Stimulated activated CD8-positive, alpha-beta memory T cell treated with anti-CD3 and anti-CD28 coated beads, Interleukin-4, amount 100 ng/mL, for 48 hours (primary cell): ENCODE measurements around the gene HYAL2.

Experiments used
- DNase-seq: peaks from one replicate; pipeline ENCODE4 v3.0.0-alpha.2; 2020

The HYAL2 gene

DNA sequence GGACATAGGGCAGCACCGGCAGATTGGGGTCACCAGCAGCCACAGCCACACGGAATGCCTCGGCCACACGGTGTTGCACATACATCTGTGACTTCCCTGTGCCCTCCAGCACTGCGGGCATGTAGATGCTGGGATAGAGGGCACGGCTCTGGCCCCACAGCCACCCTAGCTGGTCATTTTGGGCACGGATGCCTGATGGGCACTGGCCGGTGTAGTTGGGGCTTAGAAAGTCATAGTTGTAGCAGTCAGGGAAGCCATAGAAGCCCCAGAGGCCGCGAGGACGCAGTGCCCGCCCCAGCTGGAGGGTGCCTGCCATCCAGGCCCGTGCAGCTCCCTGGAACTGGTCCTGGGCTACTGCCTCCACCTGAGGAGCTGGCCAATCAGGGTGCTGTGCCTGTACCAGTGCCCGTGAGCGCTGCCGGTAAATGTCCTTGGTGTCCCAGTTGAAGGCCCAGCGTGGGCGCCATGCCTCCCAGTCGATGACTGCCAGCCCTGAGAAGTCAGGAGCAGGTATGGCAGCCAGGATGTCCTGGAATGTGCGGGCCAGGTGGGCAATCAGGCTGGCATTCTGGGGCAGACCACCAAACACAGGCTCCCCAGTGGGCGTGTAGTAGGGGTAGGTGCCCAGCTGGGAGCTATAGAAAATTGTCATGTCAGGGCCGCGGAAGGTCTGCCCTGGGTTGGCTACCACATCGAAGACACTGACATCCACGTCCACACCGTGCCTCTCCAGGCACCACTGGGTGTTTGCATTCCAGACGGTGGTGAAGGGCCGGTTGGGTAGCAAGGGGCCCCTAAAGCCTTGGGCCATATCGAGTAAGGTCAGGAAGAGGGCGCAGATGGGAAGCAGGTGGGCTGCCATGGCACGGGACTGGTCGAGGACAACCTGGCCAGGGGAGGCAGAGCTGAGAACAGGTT is 20.2 kb downstream of the HYAL2 start:
- no peak for DNase-seq

DNA sequence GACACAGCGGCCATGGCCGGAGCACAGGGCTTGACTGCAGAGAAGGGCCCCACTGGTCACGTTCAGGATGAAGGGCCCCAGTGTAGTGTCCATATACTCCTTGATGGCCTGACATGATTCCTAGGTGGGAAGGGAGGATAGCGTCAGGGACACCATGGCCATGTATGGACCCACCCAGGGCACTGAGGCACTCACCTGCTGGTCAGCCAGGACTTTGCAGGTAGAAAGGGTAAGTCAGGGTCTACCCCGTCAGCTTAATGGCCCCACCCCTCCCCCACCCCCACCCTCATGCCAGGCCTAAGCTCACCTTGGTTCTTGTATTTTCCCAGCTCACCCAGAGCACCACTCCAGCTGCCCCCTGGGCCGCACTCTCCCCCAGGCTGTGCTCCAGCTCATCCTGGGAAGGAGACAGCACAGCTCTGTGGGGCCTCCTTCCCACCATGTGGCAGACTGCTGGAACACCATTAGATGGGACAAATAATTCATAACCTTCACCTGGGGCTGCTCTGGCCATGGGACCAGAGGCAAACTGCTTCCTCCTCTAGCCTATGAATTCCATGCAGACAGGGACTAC is 21.8 kb downstream of the HYAL2 start:
- DNase-seq, result no peak

DNA sequence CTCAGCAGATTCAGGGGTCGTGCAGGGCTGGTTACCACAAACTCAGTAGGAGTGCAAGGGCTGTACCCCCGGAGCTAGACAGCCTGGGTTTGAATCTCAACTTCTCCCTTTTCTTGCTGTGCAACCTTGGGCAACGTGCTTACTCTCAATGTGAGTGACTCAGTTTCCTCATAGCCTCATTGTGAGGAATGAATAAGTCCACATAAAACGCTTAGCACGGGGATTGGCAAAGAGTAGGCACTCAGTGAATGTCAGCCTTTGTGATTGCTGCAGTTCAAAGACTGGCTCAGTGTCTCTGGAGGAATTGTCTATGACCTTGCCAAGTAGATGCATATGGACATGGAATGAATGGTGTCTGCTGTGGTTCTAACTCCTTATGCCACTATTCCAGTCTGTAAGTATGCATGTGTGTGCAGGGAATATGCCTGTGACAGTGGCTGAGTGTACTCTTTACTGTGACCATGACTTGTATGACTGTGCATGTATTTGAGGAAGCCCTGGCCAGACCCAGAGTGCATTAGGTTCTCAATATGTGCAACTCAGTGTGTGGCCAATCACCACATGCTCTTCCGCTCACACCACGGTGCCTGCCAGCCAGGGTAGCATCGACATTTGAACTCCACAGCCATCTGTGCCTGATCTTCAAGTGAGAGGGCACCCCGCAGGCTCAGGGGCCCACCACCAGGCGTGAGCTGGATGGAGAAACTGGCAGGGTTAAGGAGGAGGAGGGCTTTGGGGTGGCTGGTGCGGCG is 22.4 kb downstream of the HYAL2 start:
- no peak for DNase-seq

DNA sequence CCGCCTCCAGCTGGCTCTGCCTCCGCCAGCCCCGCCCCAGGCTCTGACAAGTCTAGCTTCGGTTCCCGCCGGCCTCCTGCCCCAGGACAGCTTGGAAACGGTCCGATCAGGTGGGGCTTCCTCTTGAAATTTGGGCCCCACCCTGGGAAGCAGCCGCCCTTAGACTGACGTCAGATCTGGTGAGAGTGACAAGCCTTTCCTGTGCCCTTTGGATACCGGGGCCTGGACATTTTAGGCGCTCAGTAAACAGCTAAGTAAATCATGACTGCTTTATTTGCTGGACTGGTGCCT is 23.0 kb downstream of the HYAL2 start:
- DNase-seq, result no peak

DNA sequence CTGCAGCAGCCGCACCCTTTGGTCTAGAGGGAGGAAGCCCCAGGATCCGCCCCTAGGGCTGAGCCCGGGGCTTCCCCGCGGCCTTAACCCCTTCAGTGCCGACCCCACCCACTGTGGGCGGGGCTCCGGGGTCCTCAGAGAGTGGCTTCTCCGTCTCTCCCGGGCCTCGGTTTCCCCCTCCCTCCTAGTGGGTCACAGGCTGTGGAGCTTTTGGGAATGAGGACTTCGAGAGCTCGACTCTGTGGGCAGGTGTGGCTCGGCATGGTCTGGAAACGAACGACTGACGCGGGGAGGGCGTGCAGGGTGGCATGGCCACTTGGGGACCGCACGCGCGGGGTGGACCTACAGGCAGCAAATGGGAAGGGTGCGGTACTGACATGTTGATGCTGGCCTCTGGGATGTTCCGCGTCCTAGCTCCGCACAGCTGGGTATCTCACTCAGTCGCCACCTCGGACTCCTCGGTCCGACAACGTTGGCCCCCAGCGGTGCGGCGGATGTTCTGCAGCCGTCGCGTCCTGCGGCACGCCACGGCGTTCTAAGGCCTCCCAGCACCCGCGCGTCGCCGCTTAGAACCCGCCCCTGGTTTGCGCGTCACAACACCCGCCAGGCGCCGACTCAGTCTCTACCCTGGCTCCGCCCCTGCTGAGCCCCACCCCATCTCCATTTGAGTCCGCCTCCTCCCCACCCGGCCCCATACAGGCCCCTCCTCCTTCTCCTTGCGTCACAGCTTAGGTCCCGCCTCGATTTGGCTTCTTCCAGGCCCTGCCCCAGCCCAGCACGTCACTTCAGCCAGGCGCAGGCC is 23.5 kb downstream of the HYAL2 start, which contains the start of the genes HYAL3 and NAA80:
Gene HYAL3 (minus strand): TSS at position 570 of the 802 bp plus-strand sequence. CDS start 3,803 bp downstream, outside the sequence.
Gene NAA80 (minus strand): TSS at position 570 of the 802 bp plus-strand sequence. CDS start 1,942 bp downstream, outside the sequence.
- peak; percentile 100 for DNase-seq

DNA sequence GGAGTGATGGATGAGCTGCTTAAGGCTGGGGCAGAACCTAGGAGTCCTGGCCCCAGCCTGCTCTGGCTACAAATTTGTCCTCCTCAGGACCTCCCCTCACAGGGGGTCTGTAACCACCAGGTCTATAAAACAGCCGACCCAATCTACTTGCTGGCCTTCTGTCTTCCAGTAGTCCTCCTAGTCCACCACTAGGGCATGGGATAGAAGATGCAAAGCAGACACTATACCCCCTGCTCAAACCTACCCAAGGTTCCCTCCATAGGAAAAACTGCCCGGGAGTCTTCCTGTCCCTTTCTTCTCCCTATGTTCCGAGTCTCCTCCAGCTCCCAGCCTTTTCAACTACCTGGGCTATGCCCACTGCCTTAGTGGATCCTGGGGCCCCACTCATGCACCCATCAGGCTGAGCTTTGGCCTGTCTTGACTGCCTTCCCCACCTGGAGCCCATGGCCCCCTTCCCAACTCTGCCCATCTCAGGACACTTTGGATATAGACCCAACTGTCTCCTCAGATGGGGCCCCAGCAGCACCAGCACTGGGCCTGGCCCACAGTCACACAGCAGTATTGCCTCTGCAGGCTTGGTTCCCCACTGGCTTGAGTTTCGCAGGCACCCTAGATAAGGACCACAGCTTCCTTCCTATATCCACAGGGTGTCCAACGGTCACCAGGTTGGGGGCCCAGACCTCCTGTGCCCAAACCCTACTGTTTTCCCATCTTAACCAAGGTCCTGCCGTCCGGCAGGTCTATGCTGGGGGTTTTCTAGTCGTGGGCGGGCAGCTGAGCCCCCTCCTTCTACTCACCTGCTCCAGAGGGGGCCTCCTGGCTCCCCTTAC is 24.4 kb downstream of the HYAL2 start:
- DNase-seq, result no peak

DNA sequence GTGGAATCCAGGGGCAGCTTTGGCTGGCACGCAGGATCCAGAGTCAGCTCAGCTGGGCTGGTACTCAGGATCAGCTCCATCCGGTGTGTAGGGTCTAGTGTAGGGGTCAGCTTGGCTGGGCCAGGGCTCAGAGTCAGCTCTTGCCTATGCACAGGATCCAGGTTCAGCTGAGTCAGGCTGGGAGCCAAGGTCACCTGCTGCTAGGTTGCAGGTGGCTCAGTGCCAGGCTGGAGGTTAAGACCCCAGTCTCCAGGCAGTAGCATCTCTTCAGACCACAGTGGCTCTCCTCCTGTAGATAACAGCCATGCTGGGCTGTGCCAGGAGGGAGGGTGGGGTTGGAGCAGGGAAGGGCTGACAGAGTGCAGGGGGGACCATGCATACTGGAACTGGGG is 25.2 kb downstream of the HYAL2 start:
- no peak for DNase-seq

DNA sequence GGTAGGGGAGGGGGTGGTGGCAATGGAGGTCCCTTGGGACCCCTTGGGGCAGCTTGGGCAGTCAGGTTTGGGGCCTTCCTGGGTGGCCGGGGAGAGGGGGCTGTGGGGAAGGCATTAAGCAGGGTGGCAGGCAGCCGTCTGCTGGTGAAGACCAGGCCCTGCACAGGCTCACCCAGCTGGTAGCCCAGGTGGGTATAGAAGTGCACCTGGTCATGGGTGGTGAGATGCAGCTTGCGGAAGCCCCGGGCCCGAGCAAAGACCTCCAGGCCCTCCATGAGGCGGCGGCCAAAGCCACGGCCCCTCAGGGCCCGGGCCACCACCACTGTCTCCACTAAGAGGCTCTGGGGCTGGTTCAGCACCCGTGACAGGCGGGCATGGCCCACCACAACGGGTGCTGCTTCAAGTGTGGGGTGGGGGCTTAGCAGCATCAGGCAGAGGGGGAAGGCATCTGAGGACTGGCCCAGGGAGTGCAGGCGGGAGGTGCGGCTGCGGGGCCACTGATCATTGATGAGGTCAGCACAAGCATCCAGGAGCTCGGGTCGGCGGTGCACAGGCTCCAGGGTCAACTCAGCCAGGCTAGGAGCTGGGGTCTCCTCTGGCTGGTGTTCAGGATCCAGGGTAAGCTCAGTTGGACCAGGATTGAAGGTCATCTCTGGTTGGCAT is 25.7 kb downstream of the HYAL2 start:
- no peak for DNase-seq

DNA sequence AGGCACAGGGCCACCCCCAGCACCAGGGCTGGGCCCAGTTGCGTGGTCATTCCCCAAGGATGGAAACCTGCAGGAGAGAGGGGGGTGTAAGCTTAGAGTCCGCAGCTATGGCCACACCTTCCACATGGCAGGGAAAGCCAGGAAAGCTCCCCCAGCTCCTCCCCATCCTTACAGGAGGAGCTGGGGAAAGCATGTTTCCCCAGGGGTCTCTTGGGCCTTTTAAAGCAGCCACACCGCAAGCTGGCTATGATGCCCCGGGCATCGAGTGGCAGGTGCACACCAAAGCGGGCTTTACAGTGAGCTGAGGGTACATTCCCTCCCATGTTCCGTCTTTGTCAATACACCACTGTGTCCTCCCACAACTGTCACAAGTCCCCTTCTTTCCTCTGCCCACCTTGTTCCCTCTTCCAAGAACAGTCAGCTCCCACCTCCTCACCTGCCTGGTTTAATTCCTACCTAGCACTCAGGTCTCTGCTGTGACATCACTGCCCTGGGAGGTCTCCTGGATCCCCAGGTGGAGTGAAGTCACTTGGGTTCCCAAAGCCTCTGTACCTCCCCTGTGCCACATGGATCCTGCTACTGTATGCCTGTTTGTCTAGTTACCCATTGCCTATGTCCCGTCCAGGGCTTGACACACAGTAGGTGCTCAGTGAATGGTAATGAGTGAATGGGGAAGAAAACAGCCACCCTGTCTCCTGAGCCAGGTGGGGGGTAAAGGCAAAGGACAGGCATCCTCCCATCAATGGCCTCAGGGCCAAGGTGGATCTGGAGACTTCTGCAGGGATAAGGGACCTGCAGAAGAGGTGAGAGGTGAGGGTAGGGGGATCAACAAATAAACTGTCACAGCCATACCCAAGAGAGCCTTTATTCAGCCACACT is 26.8 kb downstream of the HYAL2 start:
- DNase-seq, result no peak

DNA sequence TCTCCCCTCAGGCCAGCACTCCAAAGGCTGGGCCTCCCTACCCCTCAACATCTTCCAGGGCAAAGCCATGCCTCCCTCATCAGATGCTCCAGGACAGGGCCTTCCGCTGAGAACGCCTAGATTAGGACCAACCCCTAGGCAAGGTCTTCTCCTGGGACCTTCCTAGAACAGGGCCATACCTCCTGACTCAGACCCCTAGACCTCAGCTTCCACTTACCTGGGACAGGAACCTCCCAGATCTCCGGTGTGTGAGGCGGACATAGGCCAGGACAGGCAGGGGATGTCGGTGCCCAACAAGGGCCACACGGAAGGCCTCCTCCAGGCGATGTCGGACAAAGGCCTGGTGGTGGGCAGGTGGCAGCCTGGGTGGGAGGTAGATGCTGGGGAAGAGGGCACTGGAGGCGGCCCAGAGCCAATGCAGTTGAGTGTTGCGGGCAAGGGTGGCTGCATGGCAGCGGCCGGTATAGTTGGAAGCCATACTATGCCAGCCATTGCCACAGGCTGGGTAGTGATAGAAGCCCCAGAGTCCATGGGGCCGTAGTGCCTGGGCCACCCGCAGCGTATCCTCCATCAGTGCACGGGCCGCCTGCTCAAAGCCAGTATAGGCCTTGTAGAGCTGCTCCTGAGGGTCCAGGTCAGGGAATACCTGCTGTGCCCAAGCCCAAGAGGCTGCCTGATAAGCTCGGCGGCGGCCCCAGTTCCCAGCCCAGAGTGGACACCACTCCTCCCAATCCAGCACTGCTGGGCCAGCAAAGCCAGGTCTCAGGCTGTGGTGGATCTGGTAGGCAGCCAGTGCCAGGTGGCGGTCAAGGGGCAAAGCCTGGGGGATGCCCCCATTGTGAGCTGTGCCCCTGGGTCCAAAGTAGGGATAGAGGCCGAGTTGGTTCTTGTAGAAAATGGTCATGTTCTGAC is 27.8 kb downstream of the HYAL2 start:
- no peak for DNase-seq

DNA sequence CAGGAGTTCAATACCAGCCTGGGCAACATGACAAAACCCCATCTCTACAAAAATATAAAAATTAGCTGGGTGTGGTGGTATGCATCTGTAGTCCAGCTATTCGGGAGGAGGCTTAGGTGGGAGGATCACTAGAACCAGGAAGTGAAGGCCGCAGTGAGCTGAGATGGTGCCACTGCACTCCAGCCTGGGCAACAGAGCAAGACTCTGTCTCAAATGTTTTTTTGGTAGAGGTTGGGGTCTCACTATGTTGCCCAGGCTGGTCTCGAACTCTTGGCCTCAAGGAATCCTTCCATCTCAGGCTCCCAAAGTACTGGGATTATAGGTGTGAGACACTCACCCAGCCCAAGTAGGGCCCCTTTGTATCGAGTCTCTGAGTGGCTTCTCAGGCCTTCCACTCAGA is 28.5 kb downstream of the HYAL2 start:
- DNase-seq, result no peak

DNA sequence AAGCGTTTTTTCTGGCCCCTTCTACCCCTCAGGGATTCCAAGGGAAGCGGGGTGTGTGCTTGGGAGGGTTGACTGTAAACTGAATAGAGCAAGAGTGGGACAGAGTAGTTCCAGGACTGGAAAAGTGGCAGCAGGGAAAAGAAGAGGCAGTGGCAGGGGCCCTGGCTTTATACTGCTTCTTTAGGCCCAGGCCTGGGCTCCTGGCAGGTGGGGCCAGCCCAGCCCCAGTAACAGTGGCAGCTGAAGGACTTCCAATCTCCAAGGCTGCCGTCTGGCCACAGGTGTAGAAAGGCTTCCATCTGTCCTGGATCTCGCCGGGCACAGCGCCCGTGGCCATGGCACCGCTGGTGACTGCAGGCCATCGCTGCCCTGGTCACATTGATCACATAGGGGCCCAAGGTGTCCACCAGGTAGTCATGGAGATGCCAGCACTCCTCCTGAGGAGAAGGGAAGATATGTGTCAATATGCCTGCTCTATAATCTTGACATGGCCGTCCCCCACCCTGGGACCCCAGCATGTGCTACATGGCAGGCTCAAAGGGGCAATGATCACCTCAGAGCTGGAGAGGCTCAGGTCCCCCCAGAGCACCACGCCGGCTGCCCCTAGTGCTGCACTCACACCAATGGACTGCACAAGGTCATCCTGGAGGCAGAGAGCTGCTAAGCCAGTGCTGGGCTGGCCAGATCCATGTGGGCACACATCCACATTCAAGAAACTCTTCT is 29.3 kb downstream of the HYAL2 start:
- no peak for DNase-seq

DNA sequence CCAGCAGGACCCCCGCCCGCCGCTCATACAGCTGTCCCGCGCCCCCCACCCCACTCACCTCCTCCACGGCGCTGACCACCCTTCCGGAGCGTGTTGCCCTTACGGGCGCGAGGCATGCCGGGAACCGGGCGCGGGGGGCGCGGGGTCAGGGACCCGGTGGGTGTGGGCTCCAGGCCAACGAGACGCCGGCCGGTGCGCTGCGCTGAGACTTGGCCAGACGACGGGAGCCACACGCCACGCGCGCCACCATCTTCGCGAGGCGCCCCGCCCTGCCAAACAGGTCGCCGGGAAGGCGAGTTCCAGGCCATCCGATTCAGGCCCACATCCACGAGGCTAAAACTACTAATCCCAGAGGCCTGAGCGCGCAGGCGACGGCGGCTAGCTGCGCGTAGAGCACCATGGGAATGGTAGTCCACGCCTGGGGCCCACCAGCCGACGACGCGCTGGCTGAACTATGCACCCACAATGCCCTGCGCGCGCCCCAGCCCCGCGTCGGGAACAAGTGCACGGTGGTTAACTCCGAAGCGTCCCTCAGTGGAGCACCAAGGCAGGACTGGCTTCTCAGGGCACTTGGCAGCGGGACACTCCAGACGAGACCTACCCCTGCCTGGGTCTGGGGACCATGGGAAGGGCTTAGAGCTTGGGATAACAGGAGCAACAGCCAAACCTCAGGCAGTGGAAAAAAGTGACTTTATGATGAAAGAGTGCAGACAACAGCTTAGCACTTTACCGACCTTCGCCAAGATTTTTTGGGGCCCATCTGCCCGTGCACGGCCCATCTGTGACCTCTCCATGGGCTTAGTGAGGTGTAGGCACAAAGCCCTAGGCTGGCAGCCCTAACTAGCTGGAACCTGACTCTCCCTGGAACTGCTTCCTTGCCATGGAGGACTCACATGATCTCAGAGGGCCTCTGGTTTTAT is 30.1 kb downstream of the HYAL2 start, which contains the start of gene IFRD2:
Gene IFRD2 (minus strand): TSS at position 271 of the 920 bp plus-strand sequence. CDS start 155 bp downstream, at position 116.
- peak; percentile 95 for DNase-seq

DNA sequence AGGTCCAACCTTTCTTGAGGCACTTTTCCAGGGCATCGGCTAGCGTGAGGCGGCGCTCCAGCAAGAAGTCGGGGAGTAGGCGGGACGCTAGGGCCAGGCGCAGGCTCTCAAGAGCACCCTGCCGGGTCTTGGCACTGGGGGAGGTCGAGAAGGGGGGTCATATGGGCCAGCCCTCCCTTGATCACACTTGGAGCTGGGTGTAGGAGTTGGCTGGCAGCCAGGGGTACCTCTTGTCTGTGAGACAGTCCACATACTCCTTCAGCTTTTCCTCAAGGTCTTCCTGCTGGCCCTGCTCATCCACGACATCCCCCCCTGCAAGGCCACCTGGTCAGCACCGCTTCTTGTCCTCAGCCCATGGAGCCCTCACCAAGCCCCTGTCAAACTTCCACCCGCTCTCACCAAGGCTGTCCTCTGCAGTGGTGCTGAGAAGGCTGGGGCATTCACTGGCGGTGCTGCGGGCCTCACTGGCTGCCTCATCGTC is 32.3 kb downstream of the HYAL2 start:
- DNase-seq, result no peak

DNA sequence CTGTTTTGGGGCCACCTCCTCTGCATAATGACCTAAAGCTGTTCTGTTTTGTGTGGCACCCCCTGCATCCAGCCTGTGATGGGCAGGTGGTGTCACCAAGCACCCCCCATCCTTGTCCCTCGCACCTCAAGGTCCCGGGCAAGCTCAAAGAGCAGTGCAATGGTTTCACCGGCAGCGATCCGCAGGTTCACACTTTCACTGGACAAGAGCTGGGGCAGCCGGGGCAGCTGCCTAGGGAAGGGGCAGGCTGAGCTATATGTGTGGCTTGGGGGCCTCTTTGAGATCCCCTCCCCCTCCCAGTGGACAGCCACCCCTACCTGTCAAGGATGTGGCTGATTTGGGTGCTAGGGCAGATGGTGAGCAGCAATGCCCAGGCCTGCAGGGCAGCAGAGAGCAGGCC is 33.4 kb downstream of the HYAL2 start:
- DNase-seq, result no peak

DNA sequence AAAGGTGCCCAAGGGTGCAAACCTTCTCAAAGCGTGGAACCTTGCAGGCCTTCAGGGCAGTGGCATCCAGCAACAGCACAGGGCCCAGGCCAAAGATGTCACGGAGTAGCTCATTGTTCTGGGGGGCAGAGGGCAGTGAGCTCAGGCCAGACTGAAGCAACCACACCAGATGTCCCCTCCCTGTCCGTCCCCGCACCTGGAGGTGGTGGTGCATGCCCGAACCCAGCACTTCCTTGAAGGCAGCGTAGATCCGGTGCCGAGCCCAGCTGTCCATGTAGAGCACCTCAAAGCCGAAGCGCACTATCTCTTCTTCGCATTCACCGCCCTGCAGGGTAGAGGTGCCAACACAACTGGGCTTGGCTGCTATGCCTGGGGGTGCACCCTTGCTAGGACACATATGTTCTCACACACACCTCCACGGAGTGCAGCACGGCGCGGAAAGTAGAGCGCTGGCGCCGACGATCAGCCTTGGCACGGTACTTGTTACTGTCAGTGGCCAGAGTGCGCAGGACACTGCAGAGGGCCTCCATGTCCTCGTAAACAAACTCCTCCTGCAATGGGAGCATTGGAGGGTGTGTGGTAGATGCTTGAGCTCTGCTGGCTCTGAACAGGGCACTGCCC is 34.0 kb downstream of the HYAL2 start:
- no peak for DNase-seq

DNA sequence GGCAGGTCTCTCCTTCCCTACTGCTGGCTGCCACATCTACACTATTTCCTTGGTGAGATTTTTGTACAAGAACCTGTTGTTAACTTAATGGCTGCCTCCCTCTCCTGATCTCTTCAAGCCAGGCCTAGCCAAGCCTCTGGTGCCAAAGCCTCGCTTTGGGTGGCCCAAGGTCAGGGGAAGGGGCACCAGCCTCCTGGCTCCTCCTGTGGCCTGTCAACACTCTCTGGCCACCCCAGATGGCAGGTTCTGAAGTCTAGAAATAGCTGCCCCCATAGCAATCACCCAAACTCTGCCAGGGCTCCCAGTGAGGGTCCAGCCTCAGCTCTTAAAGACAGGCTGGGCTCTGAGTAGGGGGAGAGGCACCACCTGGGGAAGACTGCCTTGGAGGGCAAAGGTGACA is 35.3 kb downstream of the HYAL2 start:
- no peak for DNase-seq
